HG02759 (cell line): ENCODE results near the gene SULT1C3.
"Not testable (repeated sequence)": the region's sequence is repeated elsewhere in the genome, so short reads cannot be mapped to it uniquely, and the experiment has no call there.

Experiments
- ATAC-seq: cut with Tn5 transposase; IDR thresholded peaks from one replicate; pipeline ENCODE4 v1.9.1; 2021; ENCODE audit warnings: mild to moderate bottlenecking, moderate library complexity; ENCODE audit not compliant: unreplicated experiment

The SULT1C3 gene

DNA sequence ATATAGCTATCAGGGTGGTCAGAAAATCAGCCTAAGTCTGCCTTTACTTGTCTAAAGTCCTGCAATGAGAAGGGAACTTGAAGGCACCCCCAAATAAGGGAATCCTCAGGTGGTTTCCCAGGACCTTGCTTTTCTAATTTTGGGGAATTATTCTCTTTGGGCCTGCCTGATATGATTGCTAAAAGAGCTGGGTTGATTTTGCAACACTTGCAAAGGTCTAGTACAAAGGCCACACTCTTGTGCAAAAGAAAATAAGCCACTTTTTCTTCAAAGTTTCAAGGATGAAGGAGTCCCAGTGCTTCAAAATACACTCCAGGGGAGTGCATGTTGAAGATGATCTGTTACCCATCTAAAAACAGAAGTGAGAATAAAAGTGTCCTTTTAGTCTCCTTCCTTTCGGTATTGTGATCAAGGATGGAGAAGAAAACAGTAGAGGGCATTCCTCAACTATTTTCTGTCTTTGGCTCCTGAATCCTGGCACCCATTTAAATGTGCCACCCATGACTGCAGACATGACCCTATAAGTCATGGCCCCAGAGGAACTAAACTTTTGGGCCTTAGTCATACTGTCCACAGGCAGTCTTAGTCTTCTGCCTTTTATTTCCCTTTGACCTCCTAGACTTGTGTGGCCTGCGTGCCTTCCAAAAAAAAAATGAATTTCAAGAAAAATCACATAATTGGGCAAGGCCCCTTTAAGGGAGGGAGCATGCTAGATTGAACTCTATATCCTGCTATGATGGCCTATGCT lies 5.1 kb downstream of the SULT1C3 start:
- no peak for ATAC-seq

GRCh38 chr2:108253106-108253505 lies 13.3 kb downstream of the SULT1C3 start:
- ATAC-seq, result no peak

DNA sequence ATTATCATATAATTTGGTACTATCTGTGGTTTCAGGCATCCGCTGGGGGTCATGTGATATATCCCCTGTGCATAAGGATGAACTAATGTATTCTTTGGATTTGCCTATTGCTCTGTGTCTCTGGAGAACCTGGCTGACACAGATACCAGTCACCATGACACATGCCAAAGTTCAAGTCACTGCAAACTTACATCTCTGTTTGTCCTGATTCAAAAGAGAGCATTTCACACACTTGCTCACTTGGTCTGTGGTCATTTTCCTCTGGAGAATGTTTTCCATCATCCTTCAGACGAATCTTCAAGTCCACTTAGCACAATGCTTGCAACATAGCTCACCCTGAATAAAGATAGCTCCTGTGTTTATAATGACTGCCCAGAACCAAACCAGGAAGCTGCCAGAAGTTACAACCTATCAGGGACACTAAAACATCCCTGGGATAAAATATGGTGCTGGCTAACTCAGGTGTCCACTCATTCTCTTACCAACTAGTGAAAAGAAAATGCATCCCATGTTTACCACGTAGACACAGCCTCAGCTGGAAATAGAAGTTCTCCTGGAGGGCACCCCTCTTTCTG lies 18.1 kb downstream of the SULT1C3 start:
- ATAC-seq, result no peak

- ATAC-seq, result no peak
These were observed 21.0 kb downstream of the SULT1C3 start for GRCh38 chr2:108260773-108261172.

GRCh38 chr2:108262036-108262435 lies 22.3 kb downstream of the SULT1C3 start:
- no peak for ATAC-seq

DNA sequence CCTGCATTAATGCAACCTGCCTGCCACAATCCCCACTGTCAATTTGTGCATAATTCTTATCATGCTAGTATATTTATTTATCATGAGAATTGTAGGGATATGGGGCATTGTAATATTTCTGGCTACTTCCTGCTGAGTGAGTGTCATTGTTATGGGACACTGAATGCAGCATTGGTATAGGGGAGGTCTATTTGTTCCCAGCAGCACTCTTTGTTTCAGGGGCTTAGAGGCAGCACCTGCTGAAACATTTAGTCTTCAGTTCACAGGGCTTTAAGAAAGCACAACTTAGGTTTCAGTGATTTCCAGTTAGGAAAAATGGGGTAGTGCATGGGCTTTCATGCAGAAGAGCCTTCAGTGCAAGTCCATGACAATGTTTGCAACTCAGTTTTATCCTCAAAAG lies 23.6 kb downstream of the SULT1C3 start:
- no peak for ATAC-seq

- ATAC-seq, result no peak
These were observed 26.4 kb downstream of the SULT1C3 start for GRCh38 chr2:108266218-108266617.

DNA sequence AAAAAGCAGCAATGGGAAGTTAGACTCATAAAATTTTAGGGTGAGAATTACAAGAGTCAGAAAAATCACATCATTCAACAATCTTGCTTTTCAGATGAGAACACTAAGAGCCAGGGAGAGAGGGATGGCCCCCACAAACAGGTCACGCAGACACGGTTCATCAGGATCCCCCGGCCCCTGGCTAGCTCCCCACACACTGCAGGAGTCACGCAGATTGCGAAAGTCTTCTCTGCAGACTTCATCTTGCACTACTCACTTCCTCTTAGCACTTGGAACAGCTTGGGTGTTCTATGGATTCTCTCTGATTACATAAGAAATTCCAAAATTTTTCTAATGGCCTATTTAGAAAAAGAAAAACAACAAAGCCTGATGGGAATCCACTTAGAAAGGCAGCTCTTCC lies 27.3 kb downstream of the SULT1C3 start:
- ATAC-seq, result no peak

GRCh38 chr2:108268001-108268400 lies 28.2 kb downstream of the SULT1C3 start:
- ATAC-seq, result no peak

DNA sequence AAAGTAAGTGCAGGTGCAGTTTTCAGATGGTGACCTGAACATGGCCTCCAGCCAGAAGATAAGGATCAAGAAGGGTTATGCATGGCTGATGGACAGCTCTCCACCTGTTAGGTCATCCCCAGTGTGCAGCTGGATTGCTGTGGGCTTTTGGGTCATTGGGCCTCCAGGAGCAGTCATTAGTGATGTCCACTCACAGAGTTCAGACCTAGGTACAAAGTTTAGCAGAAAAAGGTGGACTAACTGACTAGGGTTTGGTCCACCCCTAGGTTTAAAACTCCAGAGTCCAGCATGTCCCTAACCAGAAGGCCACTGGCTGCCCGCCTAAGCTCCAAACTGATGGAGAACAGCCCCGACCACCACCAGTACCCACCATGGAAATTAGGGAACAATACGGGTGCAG lies 30.6 kb downstream of the SULT1C3 start:
- no peak for ATAC-seq

DNA sequence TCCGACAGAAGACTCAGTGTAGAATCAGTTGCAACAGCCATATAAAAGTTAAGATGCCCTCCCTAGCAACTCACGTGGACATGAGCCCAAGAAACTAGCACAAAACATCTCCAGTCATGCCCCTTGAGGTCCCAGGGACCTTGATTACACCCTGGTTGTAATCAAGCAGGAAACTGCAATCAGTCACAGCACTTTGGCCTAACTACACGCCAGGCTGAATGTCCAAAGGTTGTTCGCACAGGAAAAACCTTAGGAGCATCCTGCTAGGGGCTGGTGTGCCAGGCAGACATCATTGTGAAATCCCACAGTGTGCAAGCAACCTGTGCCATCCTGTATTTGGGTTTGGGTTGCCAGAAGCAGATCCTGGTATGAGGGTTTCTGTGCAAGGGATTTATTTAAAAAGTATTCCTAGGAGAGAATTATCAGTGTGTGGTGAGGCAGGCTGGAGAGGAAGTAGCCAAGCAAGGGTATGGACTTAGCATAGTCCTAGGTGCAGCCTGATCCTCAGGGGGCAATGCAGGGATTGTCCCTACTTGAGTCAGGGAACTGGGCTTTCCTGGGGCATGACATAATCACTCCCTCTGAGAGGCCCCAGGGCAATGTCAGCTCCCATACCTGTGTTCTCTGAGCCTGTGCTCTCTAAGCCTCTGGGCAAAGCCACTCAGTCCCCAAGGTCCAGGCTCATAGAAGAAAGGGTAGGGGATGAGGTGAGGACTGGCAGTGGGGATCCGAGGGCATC lies 31.2 kb downstream of the SULT1C3 start:
- no peak for ATAC-seq

- ATAC-seq, result no peak
These were observed 32.0 kb downstream of the SULT1C3 start for GRCh38 chr2:108271691-108272253.

DNA sequence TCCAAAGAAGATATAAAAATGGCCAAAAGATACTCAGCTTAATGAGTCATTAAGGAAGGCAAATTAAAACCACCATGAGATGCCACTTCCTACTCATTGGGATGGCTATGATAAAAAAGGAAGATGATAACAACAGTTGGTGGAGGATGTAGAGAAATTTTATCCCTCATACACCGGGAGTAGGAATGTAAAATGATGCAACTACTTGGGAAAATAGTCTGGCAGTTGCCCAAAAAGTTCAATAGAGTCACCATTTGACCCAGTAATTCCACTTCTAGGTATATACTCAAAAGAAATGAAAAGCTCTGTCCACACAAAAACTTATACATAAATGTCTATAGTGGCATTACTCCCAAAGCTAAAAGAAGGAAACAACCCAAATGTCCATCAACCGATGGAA lies 38.9 kb downstream of the SULT1C3 start:
- no peak for ATAC-seq

GRCh38 chr2:108279468-108279867 lies 39.7 kb downstream of the SULT1C3 start:
- ATAC-seq, result no peak

GRCh38 chr2:108280466-108280865 lies 40.7 kb downstream of the SULT1C3 start:
- ATAC-seq, result no peak

DNA sequence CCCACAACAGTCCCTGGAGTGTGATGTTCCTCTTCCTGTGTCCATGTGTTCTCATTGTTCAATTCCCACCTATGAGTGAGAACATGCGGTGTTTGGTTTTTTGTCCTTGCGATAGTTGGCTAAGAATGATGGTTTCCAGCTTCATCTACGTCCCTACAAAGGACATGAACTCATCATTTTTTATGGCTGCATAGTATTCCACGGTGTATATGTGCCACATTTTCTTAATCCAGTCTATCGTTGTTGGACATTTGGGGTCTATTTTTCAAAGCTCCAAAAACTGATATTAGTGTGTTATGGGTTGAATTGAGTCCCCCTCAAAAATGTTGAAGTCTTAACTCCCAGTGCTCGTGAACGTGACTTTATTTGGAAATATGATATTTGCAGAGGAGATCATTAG lies 44.8 kb downstream of the SULT1C3 start:
- ATAC-seq, result not testable (repeated sequence)

DNA sequence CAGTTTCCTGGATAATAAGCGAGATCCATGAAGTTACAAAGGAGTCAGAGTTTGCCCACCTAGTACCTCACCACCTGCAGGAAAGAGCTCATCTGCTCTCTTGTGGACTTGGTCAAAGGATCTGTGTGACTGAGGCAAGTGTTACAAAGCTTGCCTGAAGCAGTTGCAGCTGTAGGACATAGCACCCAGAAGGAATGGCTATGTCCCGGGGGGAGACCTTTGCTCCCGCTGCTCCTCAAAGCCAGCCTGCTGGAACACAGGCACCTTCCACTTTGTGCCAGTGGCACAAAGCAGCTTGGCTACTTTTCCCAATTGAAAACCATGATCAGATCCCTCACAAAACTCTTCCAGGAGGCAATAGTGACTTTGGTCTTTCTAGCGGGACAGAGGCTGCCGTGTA lies 45.8 kb downstream of the SULT1C3 start:
- ATAC-seq, result no peak

GRCh38 chr2:108287169-108287568 lies 47.4 kb downstream of the SULT1C3 start:
- ATAC-seq, result no peak

DNA sequence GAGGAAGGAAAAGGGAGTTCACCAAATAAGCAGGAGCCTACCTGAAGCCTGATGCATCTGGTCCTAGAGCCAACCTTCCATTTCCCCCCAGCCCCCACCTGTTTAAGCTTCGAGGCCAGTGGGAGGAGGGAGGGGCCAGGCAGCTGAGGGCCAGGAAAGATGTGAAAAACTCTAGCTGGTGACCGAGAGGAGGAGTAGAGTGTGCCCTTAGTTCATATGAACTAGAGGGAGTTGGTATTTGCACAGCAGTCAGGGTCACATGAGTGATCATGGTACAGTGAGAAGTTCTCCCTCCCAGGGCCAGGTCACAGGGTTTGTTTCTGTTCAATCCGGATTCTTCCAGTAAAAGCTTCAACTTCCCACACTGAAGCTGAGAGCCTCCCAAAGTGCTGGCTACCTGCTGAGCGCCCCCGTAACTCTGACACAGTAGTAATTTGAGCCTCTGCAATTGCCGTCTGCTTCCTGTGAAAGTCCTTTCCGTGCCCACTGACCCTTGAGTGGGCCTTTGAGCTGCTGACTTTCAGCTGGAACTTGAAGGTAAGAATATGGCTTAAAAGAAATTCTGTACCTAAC lies 48.9 kb downstream of the SULT1C3 start, which contains the start of gene SULT1C2:
SULT1C2 (plus strand) TSS at position 362 of the 573 bp plus-strand sequence. CDS start 4,773 bp downstream, outside the sequence.
- ATAC-seq, result no peak

- no peak for ATAC-seq
These were observed 54.1 kb downstream of the SULT1C3 start for GRCh38 chr2:108293850-108294249.

- no peak for ATAC-seq
These were observed 57.8 kb downstream of the SULT1C3 start for GRCh38 chr2:108297436-108298141.
